Epithelial cell of esophagus (primary cell): Measurements from ENCODE around the gene TMEM207.

Experiments used
- DNase-seq: peaks from one replicate; pipeline ENCODE4 v3.0.0; 2010; ENCODE audit warnings: low read depth
- H3K4me3 ChIP-seq: 2 replicates; pipeline ENCODE4 v1.5.1; 2011; ENCODE audit warnings: mild to moderate bottlenecking, low read length, control low read depth
- CTCF ChIP-seq: IDR thresholded peaks from 2 replicates; pipeline ENCODE4 v1.5.1; 2011; ENCODE audit warnings: low read depth, mild to moderate bottlenecking, low read length, control low read depth, inconsistent platforms; ENCODE audit not compliant: insufficient read depth; ENCODE audit errors: missing control alignments

The TMEM207 gene

GRCh38 chr3:190424108-190424477 is 25.6 kb downstream of the TMEM207 start:
- no peak for TF ChIP-seq CTCF
- no peak overlapping the region for H3K4me3 ChIP-seq
- DNase-seq = no peak

GRCh38 chr3:190414297-190414696 is 35.4 kb downstream of the TMEM207 start:
- DNase-seq = no peak
- no peak for TF ChIP-seq CTCF
- H3K4me3 ChIP-seq = no peak overlapping the region

- DNase-seq = peak; percentile 36
- TF ChIP-seq CTCF = no peak
- H3K4me3 ChIP-seq = no peak overlapping the region
These were observed 45.0 kb downstream of the TMEM207 start for GRCh38 chr3:190404715-190405114.

- TF ChIP-seq CTCF = no peak
- no peak for DNase-seq
- no peak overlapping the region for H3K4me3 ChIP-seq
These were observed 47.7 kb downstream of the TMEM207 start for GRCh38 chr3:190401963-190402362.

GRCh38 chr3:190399677-190400076 is 50.0 kb downstream of the TMEM207 start:
- TF ChIP-seq CTCF = no peak
- no peak for DNase-seq

GRCh38 chr3:190397889-190398288 is 51.8 kb downstream of the TMEM207 start:
- no peak for DNase-seq
- no peak overlapping the region for H3K4me3 ChIP-seq
- no peak for TF ChIP-seq CTCF

More at GRCh38 chr3:190399677-190400076, 50.0 kb downstream of the TMEM207 start:
- H3K4me3 ChIP-seq = no peak overlapping the region

GRCh38 chr3:190396001-190396400 is 53.7 kb downstream of the TMEM207 start:
- DNase-seq = no peak
- no peak overlapping the region for H3K4me3 ChIP-seq
- TF ChIP-seq CTCF = no peak
